OCI-LY1 (cell line): ENCODE results near the gene CNGA2.

Experiments
- H2AFZ ChIP-seq: fragments of 200-600 bp; sonication (generic), shearing (Covaris generic); 2 replicates; pipeline ENCODE4 v1.6.0; 2014; ENCODE audit warnings: antibody characterized with exemption, mild to moderate bottlenecking, low read length
- H3F3A ChIP-seq: fragments of 200-600 bp; sonication (generic), shearing (Covaris generic); 2 replicates; pipeline ENCODE4 v1.6.0; 2014; ENCODE audit warnings: mild to moderate bottlenecking, antibody characterized with exemption, low read length, moderate library complexity; ENCODE audit not compliant: insufficient read depth
- H3K27ac ChIP-seq: fragments of 200-600 bp; sonication (generic); 2 replicates; pipeline ENCODE4 v1.5.1; 2014; ENCODE audit warnings: low read length, mixed run types, mild to moderate bottlenecking, low read depth; ENCODE audit not compliant: poor library complexity, severe bottlenecking
- H3K27me3 ChIP-seq: fragments of 200-600 bp; sonication (generic); 2 replicates; pipeline ENCODE4 v1.6.0; 2014; ENCODE audit warnings: antibody characterized with exemption, mild to moderate bottlenecking, low read length, moderate library complexity; ENCODE audit not compliant: insufficient read depth
- H3K36me3 ChIP-seq: fragments of 200-600 bp; sonication (generic); 2 replicates; pipeline ENCODE4 v1.6.1; 2014; ENCODE audit warnings: mild to moderate bottlenecking, antibody characterized with exemption, low read length, moderate library complexity, mixed read lengths; ENCODE audit not compliant: insufficient read depth
- H3K4me1 ChIP-seq: fragments of 200-600 bp; sonication (generic); 2 replicates; pipeline ENCODE4 v1.5.1; 2014; ENCODE audit warnings: mild to moderate bottlenecking, low read length, moderate library complexity; ENCODE audit not compliant: insufficient read depth, severe bottlenecking
- H3K4me2 ChIP-seq: fragments of 200-600 bp; sonication (generic), shearing (Covaris generic); 2 replicates; pipeline ENCODE4 v1.6.1; 2014; ENCODE audit warnings: low read length
- H3K4me3 ChIP-seq: fragments of 200-600 bp; sonication (generic); 2 replicates; pipeline ENCODE4 v1.5.1; 2014; ENCODE audit warnings: low read length, low read depth, mild to moderate bottlenecking, mixed read lengths; ENCODE audit not compliant: poor library complexity, severe bottlenecking
- H3K79me2 ChIP-seq: fragments of 200-600 bp; shearing (Covaris generic); 2 replicates; pipeline ENCODE4 v1.6.1; 2016; ENCODE audit warnings: mixed run types, low read length, mixed read lengths; ENCODE audit not compliant: insufficient read depth
- H3K9ac ChIP-seq: fragments of 200-600 bp; sonication (generic), shearing (Covaris generic); 2 replicates; pipeline ENCODE4 v1.6.1; 2014; ENCODE audit warnings: mild to moderate bottlenecking, low read length, mixed read lengths
- H3K9me2 ChIP-seq: fragments of 200-600 bp; sonication (generic), shearing (Covaris generic); 2 replicates; pipeline ENCODE4 v1.6.1; 2014; ENCODE audit warnings: low read depth, mild to moderate bottlenecking, low read length, mixed read lengths
- H3K9me3 ChIP-seq: fragments of 200-600 bp; shearing (Covaris generic); 2 replicates; pipeline ENCODE4 v1.6.1; 2014; ENCODE audit warnings: low read length, mixed read lengths
- H4K20me1 ChIP-seq: fragments of 200-600 bp; sonication (generic), shearing (Covaris generic); 2 replicates; pipeline ENCODE4 v1.6.0; 2016; ENCODE audit warnings: mild to moderate bottlenecking, low read length; ENCODE audit not compliant: insufficient read depth
- CTCF ChIP-seq: fragments of 200-600 bp; sonication (generic), shearing (Covaris generic); IDR thresholded peaks from 2 replicates; pipeline ENCODE4 v1.5.1; 2017; ENCODE audit warnings: mild to moderate bottlenecking, antibody characterized with exemption, low read length, moderate library complexity, mixed read lengths
- EZH2 ChIP-seq: fragments of 200-600 bp; sonication (generic), shearing (Covaris generic); IDR thresholded peaks from 2 replicates; pipeline ENCODE4 v1.8.0; 2017; ENCODE audit warnings: borderline replicate concordance, mixed run types, mild to moderate bottlenecking, antibody characterized with exemption, low read length, moderate library complexity, mixed read lengths

CNGA2 gene

GRCh38 chrX:151734446-151734845 lies at the start of gene CNGA2:
Gene CNGA2, plus strand, starts transcription at chrX:151734746. Its CDS starts 3,738 bp downstream, at chrX:151738484.
- Histone ChIP-seq H3K27me3 (no peaks in the 10 kb centered on the region), H3K4me1 (no peaks in the 10 kb centered on the region), H3K4me3 (no peak within 1 kb of the TSS), H4K20me1 (no peaks in the 10 kb centered on the region), H3K9ac (no peak within 1 kb of the TSS), H3K4me2 (no peak within 1 kb of the TSS), H3K9me3 (no peaks in the 10 kb centered on the region), H3F3A (no peaks in the 10 kb centered on the region), H3K36me3 (no peaks in the 10 kb centered on the region), H3K27ac (no peak within 1 kb of the TSS), H3K9me2 (no peaks in the 10 kb centered on the region), H2AFZ (no peak within 1 kb of the TSS), H3K79me2 (no peaks in the 10 kb centered on the region)
- TF ChIP-seq EZH2 = no peak
- TF ChIP-seq CTCF = no peak

- no peaks in the 10 kb centered on the region for H3K4me1 ChIP-seq
- H3K4me2 ChIP-seq = no peak overlapping the region
- no peaks in the 10 kb centered on the region for H3K9me2 ChIP-seq
- no peaks in the 10 kb centered on the region for H4K20me1 ChIP-seq
- no peaks in the 10 kb centered on the region for H3K79me2 ChIP-seq
- H3K9ac ChIP-seq = no peak overlapping the region
- H3K27ac ChIP-seq = no peak overlapping the region
- H2AFZ ChIP-seq = no peak overlapping the region
- no peaks in the 10 kb centered on the region for H3F3A ChIP-seq
- H3K27me3 ChIP-seq = no peaks in the 10 kb centered on the region
- H3K36me3 ChIP-seq = no peaks in the 10 kb centered on the region
- TF ChIP-seq CTCF (no peak), EZH2 (no peak)
- H3K4me3 ChIP-seq = no peak overlapping the region
- H3K9me3 ChIP-seq = no peaks in the 10 kb centered on the region
Observed at GRCh38 chrX:151687635-151688034, 46.9 kb upstream of the CNGA2 start.

- Histone ChIP-seq H3K9me3 (no peaks in the 10 kb centered on the region), H4K20me1 (no peaks in the 10 kb centered on the region), H3K4me3 (no peak overlapping the region), H3K4me2 (no peak overlapping the region), H3F3A (no peaks in the 10 kb centered on the region), H3K36me3 (no peaks in the 10 kb centered on the region), H3K27me3 (no peaks in the 10 kb centered on the region), H3K79me2 (no peaks in the 10 kb centered on the region), H3K9me2 (no peaks in the 10 kb centered on the region), H3K9ac (no peak overlapping the region), H2AFZ (no peak overlapping the region), H3K4me1 (no peaks in the 10 kb centered on the region), H3K27ac (no peak overlapping the region)
- no peak for TF ChIP-seq CTCF
- no peak for TF ChIP-seq EZH2
Observed at GRCh38 chrX:151688695-151689094, 45.9 kb upstream of the CNGA2 start.
